Dedifferentiated amniotic fluid mesenchymal stem cell (primary cell): Measurements from ENCODE around the gene TMA7.
"Not testable (repeated sequence)": the region's sequence is repeated elsewhere in the genome, so short reads cannot be mapped to it uniquely, and the experiment has no call there.

Experiments used
- DNase-seq: peaks from one replicate; pipeline ENCODE4 v3.0.0-alpha.2; 2016; ENCODE audit errors: extremely low spot score

TMA7 gene

GRCh38 chr3:48435774-48436476 is 4.1 kb upstream of the TMA7 start:
- peak; percentile 80 for DNase-seq

- DNase-seq = no peak
Observed at GRCh38 chr3:48436477-48436787, 3.6 kb upstream of the TMA7 start.

- no peak for DNase-seq
Observed at GRCh38 chr3:48436855-48437254, 3.2 kb upstream of the TMA7 start.

- no peak for DNase-seq
Observed at GRCh38 chr3:48437812-48438211, 2.2 kb upstream of the TMA7 start.

- DNase-seq = peak; percentile 31
Observed at GRCh38 chr3:48440590-48440958, 517 bp downstream of the TMA7 start.

- no peak for DNase-seq
Observed at GRCh38 chr3:48441940-48442339, 1.9 kb downstream of the TMA7 start.

- DNase-seq = no peak
Observed at GRCh38 chr3:48445277-48445882, 5.3 kb downstream of the TMA7 start.

- no peak for DNase-seq
Observed at GRCh38 chr3:48446043-48446424, 6.0 kb downstream of the TMA7 start.

GRCh38 chr3:48446425-48447193 is 6.6 kb downstream of the TMA7 start, which contains the start of gene ATRIP:
Gene ATRIP (plus strand): TSS chr3:48446737. CDS start chr3:48446846, 109 bp downstream.
- DNase-seq = peak; percentile 80

GRCh38 chr3:48451270-48451669 is 11.2 kb downstream of the TMA7 start:
- no peak for DNase-seq

GRCh38 chr3:48456456-48456855 is 16.4 kb downstream of the TMA7 start:
- DNase-seq = no peak

GRCh38 chr3:48459331-48459730 is 19.3 kb downstream of the TMA7 start:
- DNase-seq = no peak

- no peak for DNase-seq
Observed at GRCh38 chr3:48459773-48460516, 19.9 kb downstream of the TMA7 start.

- DNase-seq = no peak
Observed at GRCh38 chr3:48460517-48460902, 20.5 kb downstream of the TMA7 start.

GRCh38 chr3:48461767-48462166 is 21.7 kb downstream of the TMA7 start:
- not testable (repeated sequence) for DNase-seq

- no peak for DNase-seq
Observed at GRCh38 chr3:48463703-48464102, 23.6 kb downstream of the TMA7 start.

- no peak for DNase-seq
Observed at GRCh38 chr3:48464713-48465221, 24.7 kb downstream of the TMA7 start.

- DNase-seq = no peak
Observed at GRCh38 chr3:48465237-48465530, 25.1 kb downstream of the TMA7 start.

GRCh38 chr3:48465531-48466378 is 25.7 kb downstream of the TMA7 start:
- peak; percentile 100 for DNase-seq

- DNase-seq = no peak
Observed at GRCh38 chr3:48466386-48467109, 26.5 kb downstream of the TMA7 start.

GRCh38 chr3:48467110-48467454 is 27.0 kb downstream of the TMA7 start:
- no peak for DNase-seq
